Kidney (tissue), 14 donors: ENCODE data around the gene PPARG. TPM values are rescaled to one million over a fixed set of nuclear protein-coding genes. Genes with fewer than 3 reads are reported as not detected.

Source experiments
- DNase-seq, 5 donors: peaks; one replicate each; pipeline ENCODE4 v3.0.0-alpha.2; 2013 to 2020
- FAIRE-seq: peaks from 2 replicates; lab custom pipeline; 2012; peaks lifted over from hg19 to GRCh38; lab: Jason Lieb, UNC
- H3K27ac ChIP-seq, 2 donors: one replicate each; pipeline ENCODE4 v1.7.0; 2013; ENCODE audit warnings: low read depth in 2 of 2, low read length in 2 of 2, inconsistent platforms in 1 of 2
- H3K27me3 ChIP-seq: one replicate; pipeline ENCODE4 v1.7.1; 2013; ENCODE audit warnings: low read length, inconsistent platforms; ENCODE audit not compliant: control insufficient read depth, insufficient read depth
- H3K36me3 ChIP-seq, 3 donors: one replicate each; pipeline versions ENCODE4 v1.7.0 to v1.7.1; 2013; ENCODE audit warnings: low read length in 3 of 3, control low read depth in 1 of 3, inconsistent platforms in 1 of 3; ENCODE audit not compliant: insufficient read depth in 3 of 3, control insufficient read depth in 2 of 3
- H3K4me1 ChIP-seq, 3 donors: one replicate each; pipeline versions ENCODE4 v1.7.0 to v1.7.1; 2013; ENCODE audit warnings: low read length in 3 of 3, inconsistent platforms in 1 of 3, low read depth in 1 of 3; ENCODE audit not compliant: control insufficient read depth in 2 of 3, insufficient read depth in 2 of 3
- H3K4me3 ChIP-seq, 3 donors: one replicate each; pipeline versions ENCODE4 v1.7.0 to v1.8.1; 2013; ENCODE audit warnings: low read length in 3 of 3, control low read depth in 1 of 3, inconsistent platforms in 1 of 3
- H3K9ac ChIP-seq, 3 donors: one replicate each; pipeline versions ENCODE4 v1.7.0 to v1.7.1; 2013; ENCODE audit warnings: low read length in 3 of 3, control low read depth in 1 of 3, inconsistent platforms in 1 of 3
- H3K9me3 ChIP-seq, 3 donors: one replicate each; pipeline versions ENCODE4 v1.7.0 to v1.7.1; 2013; ENCODE audit warnings: low read length in 3 of 3, control low read depth in 1 of 3, inconsistent platforms in 1 of 3; ENCODE audit not compliant: control insufficient read depth in 2 of 3, insufficient read depth in 1 of 3
- CTCF ChIP-seq: IDR thresholded peaks from 3 replicates; pipeline ENCODE4 v1.5.1; 2012; ENCODE audit warnings: mild to moderate bottlenecking, moderate library complexity, borderline replicate concordance; ENCODE audit not compliant: insufficient read depth; ENCODE audit errors: extremely low read depth
- intact Hi-C: fragments of 100-400 bp; cut with DNase I; formaldehyde crosslinking; loops from one replicate; pipeline ENCODE4 v1.11.1; 2022
- polyA plus RNA-seq: library from polyadenylated mRNA; stranded (reverse); fragments of 350-450 nt; fragmentation: Illumina TruSeq; extraction: RNeasy Lipid Tissue Mini Kit (QIAGEN cat#74804); gene quantifications from one replicate; pipeline ENCODE4 v1.2.3, GENCODE V29; 2014; ENCODE audit warnings: low read depth, low replicate concordance; ENCODE audit not compliant: insufficient read depth
- total RNA-seq: library from RNA; stranded (reverse); fragmentation: NEBNext Ultra II Directional; extraction: Animal tissue kit (Norgen Biotek cat#: 25700); gene quantifications from one replicate; pipeline ENCODE4 v1.2.1, GENCODE V29; 2021
- donor health status: control.
- donor health status: control.
- donor health status: control.
- donor health status: control.
- donor health status: control.
- donor health status: DM: yes; HTN: yes; CAD: no.
- donor health status: Normal renal cell carcinoma (clear cell type).

PPARG gene
- total and polyA plus RNA-seq, 2 donors from 2014 or later: 19.0 to 19.2 TPM

GRCh38 chr3:12267376-12268030 is 21.4 kb upstream of the PPARG start:
- intact Hi-C loops: no loop called here
- H3K9me3 ChIP-seq: no peaks in the 10 kb centered on the region
- no peaks in the 10 kb centered on the region for H3K36me3 ChIP-seq
- DNase-seq (no peak), FAIRE-seq (no peak)
- H3K4me3 ChIP-seq: no peak overlapping the region
- no peak overlapping the region for H3K27ac ChIP-seq
- TF ChIP-seq CTCF: no peak
- H3K4me1 ChIP-seq: no peaks in the 10 kb centered on the region
- H3K9ac ChIP-seq: no peak overlapping the region
- no peaks in the 10 kb centered on the region for H3K27me3 ChIP-seq

- Histone ChIP-seq H3K9me3 (no peaks in the 10 kb centered on the region), H3K4me1 (no peaks in the 10 kb centered on the region), H3K9ac (no peak overlapping the region), H3K4me3 (no peak overlapping the region), H3K27ac (no peak overlapping the region), H3K36me3 (no peaks in the 10 kb centered on the region), H3K27me3 (no peaks in the 10 kb centered on the region)
- no peak for TF ChIP-seq CTCF
- intact Hi-C loops: no loop called here
- DNase-seq: no peak
- FAIRE-seq: peak; percentile 6
Observed at GRCh38 chr3:12268049-12268735, 20.7 kb upstream of the PPARG start.

- no peak overlapping the region for H3K4me3 ChIP-seq
- H3K9ac ChIP-seq: no peak overlapping the region
- no peak overlapping the region for H3K27ac ChIP-seq
- no peaks in the 10 kb centered on the region for H3K4me1 ChIP-seq
- no peaks in the 10 kb centered on the region for H3K27me3 ChIP-seq
- DNase-seq: no peak
- H3K36me3 ChIP-seq: no peaks in the 10 kb centered on the region
- H3K9me3 ChIP-seq: no peaks in the 10 kb centered on the region
- TF ChIP-seq CTCF: no peak
- intact Hi-C loops: no loop called here
- FAIRE-seq: no peak
Observed at GRCh38 chr3:12270976-12271375, 17.9 kb upstream of the PPARG start.
